ENCODE measurements around the gene DKC1. TPM values are rescaled to one million over a fixed set of nuclear protein-coding genes. Genes with fewer than 3 reads are reported as not detected.

DKC1 gene
- total RNA-seq = 10 to 100 TPM; 52.8 to 55.8 TPM

DNA sequence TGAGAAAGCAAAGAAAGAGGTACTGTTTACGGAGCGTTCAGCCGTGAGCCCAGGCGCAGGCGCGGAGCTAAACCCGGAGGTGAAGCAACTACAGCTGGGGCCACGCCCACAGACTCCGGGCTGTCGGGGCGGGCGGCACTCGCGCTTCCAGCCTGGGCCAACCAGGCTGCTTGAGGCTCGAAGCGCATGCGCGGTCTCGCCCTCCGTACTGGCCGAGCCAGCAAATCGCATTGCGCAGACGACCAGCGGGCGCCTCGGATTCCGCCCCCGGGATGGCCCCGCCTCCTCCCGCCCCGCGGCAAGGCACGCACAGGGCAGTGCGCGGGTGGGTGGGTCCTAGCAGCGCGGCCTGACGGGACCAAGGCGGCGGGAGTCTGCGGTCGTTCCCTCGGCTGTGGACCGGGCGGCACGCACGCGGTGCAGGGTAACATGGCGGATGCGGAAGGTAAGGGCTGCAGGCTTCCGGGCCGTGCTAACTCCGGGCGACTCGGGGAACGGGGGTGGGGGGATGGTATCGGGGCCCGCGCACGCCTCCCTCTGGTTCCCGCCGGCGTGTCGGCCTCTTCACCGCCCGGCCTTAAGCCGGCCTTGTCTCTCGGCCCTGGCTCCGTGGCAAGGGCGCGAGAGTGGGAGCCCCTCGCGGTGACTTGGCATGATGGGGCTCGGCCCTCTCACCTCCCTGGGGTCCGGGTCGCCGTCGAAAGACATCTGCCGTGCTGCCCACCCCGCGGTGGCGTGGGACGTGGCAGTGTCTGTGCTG is at the start of gene DKC1:
DKC1 (plus strand) TSS at position 328 of the 760 bp plus-strand sequence; CDS start at position 430, 102 bp downstream.

DNA sequence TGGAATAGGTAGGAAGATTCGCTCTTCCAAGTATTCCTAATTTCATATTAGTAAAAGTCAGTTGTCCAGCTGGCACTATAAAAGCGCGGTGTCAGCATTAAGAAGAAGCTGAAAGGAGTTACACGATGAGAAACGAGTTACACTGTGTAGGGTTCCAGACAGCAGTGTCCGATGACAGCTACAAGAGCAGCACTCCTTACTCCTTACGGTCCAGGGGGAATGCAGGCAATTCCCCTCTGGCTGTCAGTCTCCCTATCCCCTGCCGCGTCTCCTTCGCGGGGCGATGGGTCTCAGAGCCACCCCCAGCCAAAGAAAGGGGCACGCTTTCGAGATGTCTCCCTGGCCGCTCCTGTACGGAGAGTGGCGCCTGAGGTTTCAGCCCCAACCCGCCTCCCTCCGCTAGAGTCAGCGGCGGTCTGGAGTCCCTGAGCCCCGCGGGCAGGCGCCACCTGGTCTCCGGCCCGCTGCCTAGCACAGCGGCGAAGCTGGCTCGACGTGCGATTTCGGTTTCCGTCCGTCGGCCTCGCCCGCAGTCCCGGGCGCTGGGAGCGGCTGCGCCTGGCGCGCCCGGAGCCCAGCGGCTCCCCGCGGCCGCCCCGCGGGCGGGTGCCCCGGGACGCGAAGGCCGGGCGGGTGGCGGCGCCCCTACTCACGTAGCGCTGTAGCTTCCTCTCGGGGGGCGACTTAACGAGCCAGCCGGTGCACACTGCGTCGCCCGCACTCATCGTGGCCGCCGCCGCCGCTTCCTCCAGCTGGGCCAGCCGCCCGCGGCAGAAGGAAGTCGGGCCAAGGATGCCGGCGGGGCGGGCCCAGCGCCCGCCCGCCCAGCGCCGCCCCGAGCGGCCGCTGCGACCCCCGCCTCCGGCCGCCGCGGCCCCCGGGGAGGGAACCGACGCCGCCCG is 12.1 kb upstream of the DKC1 start, which contains the start of gene GAB3:
GAB3 (minus strand) TSS at position 777 of the 902 bp plus-strand sequence; CDS start at position 725, 52 bp downstream.

DNA sequence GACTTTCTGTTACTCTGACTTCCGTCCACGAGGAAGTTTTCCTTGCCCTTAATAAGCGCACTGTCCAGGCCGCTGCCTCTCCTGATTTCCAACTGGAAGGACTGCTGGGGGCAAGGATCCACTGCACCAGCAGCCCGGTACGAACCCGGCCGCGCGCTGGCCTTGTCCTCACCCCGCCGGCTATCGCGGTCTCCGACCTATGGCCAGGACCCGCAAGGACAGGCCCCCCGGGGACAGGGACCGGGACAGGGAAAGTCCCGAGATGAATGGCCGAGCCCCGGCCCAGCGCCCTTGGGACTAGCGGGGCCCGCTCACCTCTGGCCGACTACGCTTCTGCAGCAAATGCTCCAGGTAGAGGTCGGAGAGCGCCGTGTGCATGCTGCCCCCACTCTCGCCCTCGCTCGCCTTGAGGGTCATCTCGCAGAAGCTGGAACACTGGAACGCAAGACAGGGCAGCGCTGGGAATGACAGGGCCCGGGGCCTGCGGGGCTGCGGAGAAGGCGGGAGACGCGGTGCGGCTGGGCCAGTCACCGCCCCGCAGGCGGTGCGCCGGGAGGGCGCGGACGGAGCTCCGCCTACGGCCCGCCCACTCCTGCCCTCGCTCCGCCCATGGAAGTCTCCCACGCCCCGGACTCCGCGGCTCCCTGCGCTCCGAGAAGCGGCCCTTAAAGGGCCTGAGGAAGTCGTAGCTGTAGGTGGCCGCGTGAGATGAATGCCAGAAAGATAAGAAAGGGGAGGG is 42.5 kb downstream of the DKC1 start, which contains the start of gene MPP1:
MPP1 (minus strand) TSS at position 529 of the 739 bp plus-strand sequence; CDS start at position 417, 112 bp downstream.

Other genes with a start within 250 kb of the DKC1 start
- 10 to 100 TPM; 32.3 to 32.7 TPM for gene FAM3A, start 246.6 kb upstream of the DKC1 start, total RNA-seq
- 10 to 100 TPM; 59.0 to 68.1 TPM for gene G6PD, start 216.0 kb upstream of the DKC1 start, total RNA-seq
- gene IKBKG, start 215.2 kb upstream of the DKC1 start, total RNA-seq = 10 to 100 TPM; 43.4 to 45.5 TPM
- gene CTAG1A, start 177.7 kb upstream of the DKC1 start, total RNA-seq = not detected
- not detected for gene CTAG1B, start 143.6 kb upstream of the DKC1 start, total RNA-seq
- not detected for gene CTAG2, start 109.3 kb upstream of the DKC1 start, total RNA-seq
- 1 to 10 TPM; 4.5 to 5.7 TPM for gene GAB3, start 11.8 kb upstream of the DKC1 start, total RNA-seq
- gene MPP1, start 42.6 kb downstream of the DKC1 start, total RNA-seq = 10 to 100 TPM; 43.7 to 44.3 TPM
- gene SMIM9, start 71.8 kb downstream of the DKC1 start, total RNA-seq = not detected
- 10 to 100 TPM; 52.0 to 55.5 TPM for gene F8A1, start 123.5 kb downstream of the DKC1 start, total RNA-seq